Upper lobe of right lung (tissue), 1 donor: ENCODE data around the gene DCAF11. TPM values are rescaled to one million over a fixed set of nuclear protein-coding genes. Genes with fewer than 3 reads are reported as not detected.

Source experiments
- ATAC-seq: fragments of 200-7000 bp; cut with Tn5 transposase; one replicate; pipeline ENCODE4 v1.9.1; 2020; ENCODE audit warnings: mild to moderate bottlenecking, moderate library complexity
- DNase-seq: peaks from one replicate; pipeline ENCODE4 v3.0.0-alpha.2; 2020
- H3K27ac ChIP-seq: fragments of 200-600 bp; one replicate; pipeline ENCODE4 v1.8.0; 2022
- H3K27me3 ChIP-seq: fragments of 200-600 bp; one replicate; pipeline ENCODE4 v1.8.0; 2022; ENCODE audit warnings: mild to moderate bottlenecking
- H3K36me3 ChIP-seq: fragments of 200-600 bp; one replicate; pipeline ENCODE4 v1.8.0; 2022
- H3K4me1 ChIP-seq: fragments of 200-600 bp; one replicate; pipeline ENCODE4 v1.8.0; 2022
- H3K4me3 ChIP-seq: fragments of 200-600 bp; one replicate; pipeline ENCODE4 v1.8.0; 2022; ENCODE audit warnings: mild to moderate bottlenecking
- H3K9me3 ChIP-seq: fragments of 200-600 bp; one replicate; pipeline ENCODE4 v1.8.0; 2022
- intact Hi-C: fragments of 100-400 bp; cut with DNase I; formaldehyde crosslinking; loops from one replicate; pipeline ENCODE4 v1.11.0; 2022
- total RNA-seq: library from RNA; stranded (reverse); fragmentation: NEBNext Ultra II Directional; extraction: Animal tissue kit (Norgen Biotek cat#: 25700); gene quantifications from one replicate; pipeline ENCODE4 v1.2.1, GENCODE V29; 2021
- TF ChIP-seq, protein P1 (sequence below): fragments of 200-600 bp; IDR thresholded peaks from one replicate; pipeline ENCODE4 v1.8.0; 2022; ENCODE audit warnings: antibody characterized with exemption
- donor health status: DM: no; HTN: yes; CAD: no; lungs with severe emphysema.

Gene DCAF11
- total RNA-seq, 1 donor from 2014 or later = 57.8 TPM

DNA sequence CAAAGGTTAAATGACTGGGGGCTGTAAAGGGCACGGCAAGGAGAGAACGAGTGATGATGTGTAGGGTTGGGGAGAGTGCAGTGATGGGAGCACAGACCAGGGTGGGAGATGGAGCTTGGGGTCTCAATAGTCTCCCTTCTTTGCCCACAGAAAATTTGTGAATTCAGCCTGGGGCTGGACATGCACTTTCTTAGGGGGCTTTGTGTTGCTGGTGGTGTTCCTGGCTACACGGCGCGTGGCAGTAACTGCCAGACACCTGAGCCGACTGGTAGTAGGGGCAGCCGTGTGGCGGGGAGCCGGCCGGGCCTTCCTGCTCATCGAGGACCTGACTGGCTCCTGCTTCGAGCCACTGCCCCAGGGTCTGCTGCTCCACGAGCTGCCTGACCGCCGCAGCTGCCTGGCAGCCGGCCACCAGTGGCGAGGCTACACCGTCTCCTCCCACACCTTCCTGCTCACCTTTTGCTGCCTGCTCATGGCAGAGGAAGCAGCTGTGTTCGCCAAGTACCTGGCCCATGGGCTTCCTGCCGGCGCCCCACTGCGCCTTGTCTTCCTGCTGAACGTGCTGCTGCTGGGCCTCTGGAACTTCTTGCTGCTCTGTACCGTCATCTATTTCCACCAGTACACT, 17.6 kb downstream of the DCAF11 start:
- ATAC-seq (no peak), DNase-seq (no peak)
- Histone ChIP-seq H3K27ac (no peak overlapping the region), H3K36me3 (no peaks in the 10 kb centered on the region), H3K4me1 (peaks cover 13% of the 10 kb centered on the region), H3K9me3 (no peaks in the 10 kb centered on the region), H3K27me3 (no peaks in the 10 kb centered on the region), H3K4me3 (no peak overlapping the region)
- TF ChIP-seq, protein P1, sequence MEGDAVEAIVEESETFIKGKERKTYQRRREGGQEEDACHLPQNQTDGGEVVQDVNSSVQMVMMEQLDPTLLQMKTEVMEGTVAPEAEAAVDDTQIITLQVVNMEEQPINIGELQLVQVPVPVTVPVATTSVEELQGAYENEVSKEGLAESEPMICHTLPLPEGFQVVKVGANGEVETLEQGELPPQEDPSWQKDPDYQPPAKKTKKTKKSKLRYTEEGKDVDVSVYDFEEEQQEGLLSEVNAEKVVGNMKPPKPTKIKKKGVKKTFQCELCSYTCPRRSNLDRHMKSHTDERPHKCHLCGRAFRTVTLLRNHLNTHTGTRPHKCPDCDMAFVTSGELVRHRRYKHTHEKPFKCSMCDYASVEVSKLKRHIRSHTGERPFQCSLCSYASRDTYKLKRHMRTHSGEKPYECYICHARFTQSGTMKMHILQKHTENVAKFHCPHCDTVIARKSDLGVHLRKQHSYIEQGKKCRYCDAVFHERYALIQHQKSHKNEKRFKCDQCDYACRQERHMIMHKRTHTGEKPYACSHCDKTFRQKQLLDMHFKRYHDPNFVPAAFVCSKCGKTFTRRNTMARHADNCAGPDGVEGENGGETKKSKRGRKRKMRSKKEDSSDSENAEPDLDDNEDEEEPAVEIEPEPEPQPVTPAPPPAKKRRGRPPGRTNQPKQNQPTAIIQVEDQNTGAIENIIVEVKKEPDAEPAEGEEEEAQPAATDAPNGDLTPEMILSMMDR = no peak
- intact Hi-C loops = no loop called here

DNA sequence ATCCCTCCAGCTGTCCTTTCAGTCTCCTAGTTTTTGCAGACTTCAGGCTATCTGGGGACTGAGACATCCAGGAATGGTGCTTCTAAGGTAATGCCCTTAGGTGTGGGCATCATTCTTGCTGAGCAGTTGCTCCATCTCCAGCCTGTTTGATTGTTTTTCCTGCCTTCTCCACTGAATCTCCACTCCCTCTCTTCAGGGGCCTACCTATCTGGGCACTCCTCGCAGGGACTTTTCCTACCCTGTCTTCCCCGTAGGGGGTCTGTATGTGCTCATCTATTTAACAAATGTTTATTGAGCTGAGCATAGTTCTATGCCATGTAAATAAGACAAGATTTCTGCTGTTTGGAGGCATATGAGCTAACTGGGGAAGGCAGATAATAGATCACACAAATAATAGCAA, 18.4 kb downstream of the DCAF11 start:
- TF ChIP-seq, protein P1 = no peak
- no peak for DNase-seq
- intact Hi-C loops = no loop called here
- no peak overlapping the region for H3K4me3 ChIP-seq
- H3K27ac ChIP-seq = no peak overlapping the region
- peaks cover 8% of the 10 kb centered on the region for H3K36me3 ChIP-seq
- H3K4me1 ChIP-seq = peaks cover 20% of the 10 kb centered on the region
- H3K27me3 ChIP-seq = no peaks in the 10 kb centered on the region
- no peaks in the 10 kb centered on the region for H3K9me3 ChIP-seq
- no peak for ATAC-seq

DNA sequence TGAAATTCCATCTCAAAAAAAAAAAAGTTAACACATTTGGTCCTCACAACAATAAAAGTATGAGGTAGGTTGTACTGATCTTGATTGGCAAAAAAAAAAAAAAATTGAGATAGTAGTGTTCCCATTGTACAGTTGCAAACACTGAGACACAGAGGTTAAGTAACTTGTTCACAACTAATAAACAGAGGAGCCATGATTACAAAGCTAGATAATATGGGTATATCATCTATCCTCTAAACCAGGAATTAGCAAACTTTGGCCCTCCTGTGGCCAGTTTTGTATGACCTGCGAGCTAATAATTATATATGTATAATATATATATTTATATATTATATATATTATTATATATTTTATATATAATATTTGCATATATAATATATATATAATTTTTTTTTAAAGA, 19.2 kb downstream of the DCAF11 start:
- Histone ChIP-seq H3K4me1 (peaks cover 20% of the 10 kb centered on the region), H3K9me3 (no peaks in the 10 kb centered on the region), H3K4me3 (no peak overlapping the region), H3K27me3 (no peaks in the 10 kb centered on the region), H3K36me3 (peaks cover 15% of the 10 kb centered on the region), H3K27ac (no peak overlapping the region)
- intact Hi-C loops = no loop called here
- ATAC-seq = no peak
- DNase-seq = no peak
- TF ChIP-seq, protein P1 = no peak

DNA sequence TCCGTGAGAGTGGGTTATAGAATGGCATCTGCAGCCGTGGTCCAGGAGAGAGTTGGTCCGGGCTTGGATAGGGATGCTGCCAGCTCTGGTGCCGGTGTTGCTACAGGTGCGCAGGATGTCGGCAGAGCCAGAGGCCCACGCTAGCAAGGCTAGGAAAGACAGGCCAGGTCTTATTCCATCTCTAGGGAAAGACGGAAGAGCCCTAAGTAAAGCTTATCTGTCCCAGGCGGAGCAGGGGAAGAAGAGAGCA, 20.9 kb downstream of the DCAF11 start:
- H3K9me3 ChIP-seq = no peaks in the 10 kb centered on the region
- H3K27ac ChIP-seq = peak overlapping the region; percentile 91
- peak overlapping the region; percentile 99 for H3K4me3 ChIP-seq
- H3K4me1 ChIP-seq = peaks cover 33% of the 10 kb centered on the region
- H3K36me3 ChIP-seq = peaks cover 21% of the 10 kb centered on the region
- H3K27me3 ChIP-seq = no peaks in the 10 kb centered on the region
- TF ChIP-seq, protein P1 = no peak
- intact Hi-C loops = no loop called here
- no peak for ATAC-seq
- no peak for DNase-seq

DNA sequence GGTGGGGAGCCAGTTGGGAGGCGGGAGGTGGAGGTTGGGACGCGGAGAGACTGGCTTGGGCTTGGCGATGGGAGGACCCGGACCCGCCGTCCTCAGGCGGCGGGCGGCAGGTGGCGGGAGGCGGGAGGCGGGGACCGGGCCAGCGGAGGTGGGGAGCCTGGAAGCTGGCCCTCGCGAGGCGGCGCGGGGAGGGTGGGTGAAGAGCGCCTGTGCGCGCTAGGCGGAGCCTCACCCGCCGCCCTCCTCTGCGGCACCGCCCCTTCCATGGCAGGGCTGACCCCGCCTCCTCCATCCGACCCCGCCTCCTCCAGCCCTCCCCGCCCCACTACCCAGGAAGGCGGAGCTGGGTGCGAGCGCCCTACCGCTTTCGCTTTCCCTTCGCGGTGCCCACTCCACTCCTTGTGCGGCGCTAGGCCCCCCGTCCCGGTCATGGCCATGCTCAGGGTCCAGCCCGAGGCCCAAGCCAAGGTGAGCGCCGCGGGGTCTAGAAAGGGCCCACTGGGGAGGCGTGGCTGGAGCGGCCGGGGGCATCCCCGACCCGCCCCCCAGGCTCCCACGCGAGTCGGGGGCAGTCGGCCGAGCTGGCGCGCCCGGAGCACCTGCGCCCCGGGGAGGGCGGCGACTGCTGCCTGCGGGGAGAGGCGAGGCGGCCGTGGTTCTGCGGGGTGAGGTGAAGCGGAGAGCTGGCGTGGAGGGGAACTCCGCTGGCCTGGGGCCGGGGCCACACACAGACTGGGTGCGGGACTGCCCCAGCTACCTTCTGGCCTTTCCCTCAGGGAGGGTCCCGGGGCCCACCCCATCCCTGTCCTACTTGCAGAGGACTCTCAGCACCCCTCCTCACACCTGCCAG, 21.5 kb downstream of the DCAF11 start, which contains the start of gene PSME1:
Gene PSME1 (plus strand): TSS at position 361 of the 850 bp plus-strand sequence. CDS start 69 bp downstream, at position 430.
- Histone ChIP-seq H3K9me3 (no peaks in the 10 kb centered on the region), H3K27me3 (no peaks in the 10 kb centered on the region), H3K4me1 (peaks cover 28% of the 10 kb centered on the region), H3K27ac (peak within 1 kb of the TSS; percentile 91), H3K36me3 (peaks cover 21% of the 10 kb centered on the region), H3K4me3 (peak within 1 kb of the TSS; percentile 99)
- TF ChIP-seq, protein P1 = no peak
- ATAC-seq (peak; percentile 99), DNase-seq (peak; percentile 98)
- intact Hi-C loops = no loop called here
